Vagina (tissue), 2 donors: ENCODE measurements around the gene DENND1A. TPM values are rescaled to one million over a fixed set of nuclear protein-coding genes. Genes with fewer than 3 reads are reported as not detected.

Experiments used
- DNase-seq, 2 donors: peaks; one replicate each; pipeline ENCODE4 v3.0.0-alpha.2; 2017; ENCODE audit errors: extremely low spot score in 2 of 2
- H3K27ac ChIP-seq: fragments of 200-600 bp; sonication (generic); one replicate; pipeline ENCODE4 v1.5.1; 2019
- H3K27me3 ChIP-seq: fragments of 200-600 bp; sonication (generic); one replicate; pipeline ENCODE4 v1.5.1; 2019
- H3K36me3 ChIP-seq, 2 donors: fragments of 200-600 bp; sonication (generic); one replicate each; pipeline ENCODE4 v1.5.1; 2017 to 2019
- H3K4me1 ChIP-seq: fragments of 200-600 bp; sonication (generic); one replicate; pipeline ENCODE4 v1.5.1; 2019
- H3K4me3 ChIP-seq, 2 donors: fragments of 200-600 bp; sonication (generic); 1 replicate in 1 of 2; 2 replicates in 1 of 2; pipeline ENCODE4 v1.5.1; 2016 to 2019
- H3K9me3 ChIP-seq: fragments of 200-600 bp; sonication (generic); one replicate; pipeline ENCODE4 v1.5.1; 2019
- CTCF ChIP-seq, 3 experiments: fragments of 450-650 bp in 2 of 3; fragments of 200-600 bp in 1 of 3; sonication (generic) in 1 of 3; IDR thresholded peaks; one replicate each; pipeline ENCODE4 v1.5.1; 2017 to 2019; ENCODE audit warnings: antibody characterized with exemption in 3 of 3, mild to moderate bottlenecking in 2 of 3, moderate library complexity in 2 of 3
- POLR2A ChIP-seq, 2 donors: fragments of 450-650 bp; IDR thresholded peaks; one replicate each; pipeline ENCODE4 v1.6.1; 2017; ENCODE audit warnings: antibody characterized with exemption in 2 of 2, mild to moderate bottlenecking in 2 of 2, moderate library complexity in 2 of 2
- POLR2AphosphoS5 ChIP-seq, 2 donors: sonication (generic); formaldehyde crosslinking; IDR thresholded peaks; one replicate each; pipeline ENCODE4 v1.9.0; 2017; ENCODE audit warnings: antibody characterized with exemption in 2 of 2, mild to moderate bottlenecking in 2 of 2, low read depth in 1 of 2; ENCODE audit not compliant: insufficient read depth in 1 of 2
- intact Hi-C: fragments of 100-400 bp; cut with DNase I; formaldehyde crosslinking; loops from one replicate; pipeline ENCODE4 v1.15.1; 2023
- total RNA-seq: library from RNA; depleted of rRNA; stranded (reverse); fragments of >200 nt; gene quantifications from one replicate; pipeline ENCODE4 v1.2.3, GENCODE V29; 2016

Gene DENND1A
- total RNA-seq, 1 donor from 2014 or later: 20.4 TPM

- no peak overlapping the region for H3K4me3 ChIP-seq
- DNase-seq: no peak
- no peak overlapping the region for H3K27ac ChIP-seq
- no peaks in the 10 kb centered on the region for H3K9me3 ChIP-seq
- TF ChIP-seq POLR2AphosphoS5 (IDR thresholded peaks at IDR 0.05; ENCODE audit: insufficient read depth in 1 of 2, low read depth in 1 of 2) (no peak), POLR2A (IDR thresholded peaks at IDR 0.05) (no peak), CTCF (IDR thresholded peaks at IDR 0.05) (no peak)
- H3K36me3 ChIP-seq: no peaks in the 10 kb centered on the region
- no peaks in the 10 kb centered on the region for H3K27me3 ChIP-seq
- intact Hi-C loops: no loop called here
- peaks cover 35% of the 10 kb centered on the region for H3K4me1 ChIP-seq
Observed at GRCh38 chr9:123343443-123344191, 586.3 kb downstream of the DENND1A start.

- Histone ChIP-seq H3K9me3 (no peaks in the 10 kb centered on the region), H3K4me1 (peaks cover 29% of the 10 kb centered on the region), H3K27ac (no peak overlapping the region), H3K27me3 (no peaks in the 10 kb centered on the region), H3K4me3 (no peak overlapping the region), H3K36me3 (no peaks in the 10 kb centered on the region)
- intact Hi-C loops: no loop called here
- no peak for TF ChIP-seq CTCF (IDR thresholded peaks at IDR 0.05)
- TF ChIP-seq POLR2AphosphoS5 (IDR thresholded peaks at IDR 0.05; ENCODE audit: insufficient read depth in 1 of 2, low read depth in 1 of 2): no peak
- no peak for TF ChIP-seq POLR2A (IDR thresholded peaks at IDR 0.05)
- DNase-seq: no peak
Observed at GRCh38 chr9:123342247-123342646, 587.7 kb downstream of the DENND1A start.

- no peak overlapping the region for H3K27ac ChIP-seq
- H3K4me3 ChIP-seq: no peak overlapping the region
- no peaks in the 10 kb centered on the region for H3K9me3 ChIP-seq
- TF ChIP-seq POLR2A (IDR thresholded peaks at IDR 0.05) (no peak), CTCF (IDR thresholded peaks at IDR 0.05) (no peak), POLR2AphosphoS5 (IDR thresholded peaks at IDR 0.05; ENCODE audit: insufficient read depth in 1 of 2, low read depth in 1 of 2) (no peak)
- peaks cover 29% of the 10 kb centered on the region for H3K4me1 ChIP-seq
- no peak for DNase-seq
- H3K27me3 ChIP-seq: no peaks in the 10 kb centered on the region
- intact Hi-C loops: no loop called here
- H3K36me3 ChIP-seq: no peaks in the 10 kb centered on the region
Observed at GRCh38 chr9:123341816-123342215, 588.1 kb downstream of the DENND1A start.

- Histone ChIP-seq H3K9me3 (no peaks in the 10 kb centered on the region), H3K4me1 (peaks cover 38% of the 10 kb centered on the region), H3K36me3 (no peaks in the 10 kb centered on the region), H3K27ac (no peak overlapping the region), H3K4me3 (peak overlapping the region in 1 of 2 donors; percentile 26), H3K27me3 (no peaks in the 10 kb centered on the region)
- intact Hi-C loops: no loop called here
- DNase-seq: no peak
- no peak for TF ChIP-seq POLR2AphosphoS5 (IDR thresholded peaks at IDR 0.05; ENCODE audit: insufficient read depth in 1 of 2, low read depth in 1 of 2)
Observed at GRCh38 chr9:123339666-123340510, 590.0 kb downstream of the DENND1A start.

GRCh38 chr9:123338710-123339665 is 590.9 kb downstream of the DENND1A start:
- H3K27ac ChIP-seq: no peak overlapping the region
- TF ChIP-seq POLR2A (IDR thresholded peaks at IDR 0.05): no peak
- no peaks in the 10 kb centered on the region for H3K36me3 ChIP-seq
- H3K4me1 ChIP-seq: peaks cover 37% of the 10 kb centered on the region
- H3K4me3 ChIP-seq: peak overlapping the region in 1 of 2 donors; percentile 26
- intact Hi-C loops: no loop called here
- H3K27me3 ChIP-seq: no peaks in the 10 kb centered on the region
- DNase-seq: no peak
- no peaks in the 10 kb centered on the region for H3K9me3 ChIP-seq
